HG03469 (cell line): ENCODE measurements around the gene CNTNAP2.

ENCODE experiments used
- ATAC-seq: cut with Tn5 transposase; IDR thresholded peaks from one replicate; pipeline ENCODE4 v1.9.1; 2021; ENCODE audit warnings: mild to moderate bottlenecking, moderate library complexity, moderate number of reproducible peaks; ENCODE audit not compliant: unreplicated experiment

The CNTNAP2 gene

GRCh38 chr7:146116521-146117222 lies at the start of gene CNTNAP2:
CNTNAP2 (plus strand) TSS chr7:146116801; CDS start chr7:146116877, 76 bp downstream.
- no peak for ATAC-seq

DNA sequence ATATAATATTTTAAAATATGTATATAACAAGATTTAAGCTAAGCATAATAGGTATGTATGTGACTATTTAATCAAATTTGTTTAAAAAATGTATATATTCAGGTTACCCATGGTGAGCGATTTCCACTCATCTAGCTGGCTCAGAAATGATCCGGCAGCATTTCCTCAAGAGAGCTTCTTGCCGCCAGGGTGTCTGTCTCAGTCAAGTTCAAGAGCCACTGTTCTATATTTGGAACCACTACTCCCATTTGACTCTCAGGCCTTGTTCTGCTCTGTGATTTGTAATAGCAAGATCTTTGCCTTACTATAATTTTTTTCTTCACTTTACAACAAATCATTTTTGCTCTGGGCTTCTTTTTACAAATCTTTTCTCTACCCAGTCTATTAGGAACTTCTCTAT lies 48.7 kb upstream of the CNTNAP2 start:
- ATAC-seq = no peak

DNA sequence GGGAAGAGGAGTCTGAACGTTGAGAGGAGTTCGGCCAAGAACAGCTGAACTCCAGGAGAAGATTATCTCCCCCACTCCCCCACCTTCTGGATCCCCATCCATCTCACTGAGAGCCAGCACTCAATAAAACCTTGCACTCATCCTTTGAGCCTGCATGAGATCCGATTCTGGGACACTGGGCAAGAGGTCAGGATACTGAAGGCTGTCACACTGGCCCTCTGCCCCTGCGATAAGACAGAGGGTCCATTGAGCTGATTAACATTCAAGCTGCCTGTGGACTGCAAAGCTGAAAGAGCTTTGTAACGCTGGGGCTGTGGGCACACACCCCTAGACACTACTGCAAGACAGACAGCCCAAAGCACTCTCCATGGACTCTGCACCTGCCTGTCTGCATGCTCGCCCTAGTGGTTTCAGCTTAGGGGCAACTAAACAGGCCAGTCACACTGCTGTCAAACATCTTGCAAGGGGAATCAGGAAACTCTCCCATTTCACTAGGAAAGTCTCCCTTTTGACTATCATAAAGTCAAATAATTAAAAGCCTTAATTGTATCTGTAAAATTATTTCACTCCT lies 42.3 kb upstream of the CNTNAP2 start:
- no peak for ATAC-seq

DNA sequence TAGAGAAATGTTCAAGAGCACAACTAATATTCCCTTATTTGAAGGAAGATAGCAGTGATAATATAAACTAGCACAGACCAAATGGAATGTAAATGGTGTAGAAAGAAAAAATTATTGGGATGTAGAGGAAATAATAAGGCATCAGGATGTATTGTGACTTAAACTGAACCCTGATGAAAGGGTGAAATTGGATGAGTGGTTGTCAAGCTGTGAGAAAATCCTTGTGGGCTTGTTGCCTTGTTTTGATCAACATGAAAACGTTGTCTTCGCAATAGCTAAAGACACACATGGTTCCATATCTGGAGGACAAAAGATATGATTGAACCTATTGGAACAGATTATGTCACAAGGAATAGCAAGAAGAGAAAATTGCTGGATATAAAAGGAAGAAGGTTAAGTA lies 40.3 kb upstream of the CNTNAP2 start:
- ATAC-seq = no peak

DNA sequence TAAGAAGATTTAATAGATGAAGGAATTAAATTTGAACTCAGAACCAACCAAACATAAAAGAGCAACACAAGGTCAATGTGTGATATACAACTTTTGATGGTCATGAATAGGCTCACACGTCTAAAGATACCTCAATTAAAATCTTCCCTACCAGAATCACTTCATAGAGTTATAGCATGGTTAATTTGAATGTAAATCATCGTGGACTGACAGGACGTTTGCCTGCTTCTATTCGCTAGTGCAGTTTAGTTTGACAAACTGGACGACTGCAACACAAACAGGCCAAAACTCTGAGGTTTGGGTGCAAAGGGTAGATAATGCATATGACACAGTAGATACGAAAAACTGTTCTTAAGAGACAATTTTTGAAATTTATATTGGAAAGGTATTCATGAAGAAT lies 32.5 kb upstream of the CNTNAP2 start:
- ATAC-seq = no peak

DNA sequence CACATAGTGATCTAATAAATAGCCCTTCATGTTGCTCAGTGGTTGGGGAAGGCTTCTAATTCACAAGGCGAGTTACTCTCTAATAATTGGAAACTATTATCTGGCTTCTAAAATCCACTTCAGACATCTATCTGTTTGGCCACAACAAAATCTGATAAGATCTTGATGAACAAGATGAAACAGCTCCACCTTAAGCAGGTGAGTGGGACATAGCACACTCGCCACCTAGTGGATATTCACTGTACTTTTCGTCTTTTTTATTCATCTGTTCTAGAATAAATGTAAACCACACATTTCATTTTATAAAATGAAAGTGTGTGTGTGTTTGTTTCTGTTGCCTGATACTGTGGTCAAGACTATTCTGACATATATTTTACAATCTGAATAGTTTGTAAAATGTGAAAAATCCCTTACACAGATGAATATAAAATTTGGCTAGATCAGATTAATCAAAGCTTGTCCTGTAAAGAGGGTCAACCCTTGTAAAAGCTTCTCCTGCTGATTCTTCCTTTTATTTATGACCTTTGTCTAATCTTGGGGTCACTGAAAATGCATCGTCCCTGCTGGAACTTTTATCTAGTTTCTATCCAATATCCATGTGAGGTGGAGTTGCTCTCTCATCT lies 26.5 kb upstream of the CNTNAP2 start:
- peak; percentile 79 for ATAC-seq

DNA sequence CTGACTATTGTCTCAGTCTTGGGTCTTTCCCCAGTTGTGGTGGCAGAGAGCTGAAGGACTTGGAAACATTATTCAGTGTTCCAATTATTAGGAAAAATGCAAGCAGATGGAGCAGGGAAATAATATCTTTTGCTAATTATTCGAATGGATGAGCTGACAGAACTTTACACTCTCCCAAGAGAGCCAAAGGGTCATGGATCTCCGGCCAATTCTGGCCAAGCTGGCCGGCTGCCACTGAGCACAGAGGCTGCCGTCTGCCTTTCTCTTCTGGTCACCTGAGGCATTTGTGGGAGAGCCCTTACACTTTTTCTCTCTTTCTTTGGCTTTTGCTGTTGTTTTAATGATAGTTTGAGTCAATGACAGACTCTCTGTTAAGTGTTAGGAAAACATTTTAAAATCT lies 22.2 kb upstream of the CNTNAP2 start:
- ATAC-seq = no peak

GRCh38 chr7:146096994-146097393 lies 19.6 kb upstream of the CNTNAP2 start:
- ATAC-seq = no peak

GRCh38 chr7:146106319-146106718 lies 10.3 kb upstream of the CNTNAP2 start:
- no peak for ATAC-seq

GRCh38 chr7:146112755-146113154 lies 3.8 kb upstream of the CNTNAP2 start:
- ATAC-seq = no peak

GRCh38 chr7:146115548-146115850 lies 1.1 kb upstream of the CNTNAP2 start:
- no peak for ATAC-seq

DNA sequence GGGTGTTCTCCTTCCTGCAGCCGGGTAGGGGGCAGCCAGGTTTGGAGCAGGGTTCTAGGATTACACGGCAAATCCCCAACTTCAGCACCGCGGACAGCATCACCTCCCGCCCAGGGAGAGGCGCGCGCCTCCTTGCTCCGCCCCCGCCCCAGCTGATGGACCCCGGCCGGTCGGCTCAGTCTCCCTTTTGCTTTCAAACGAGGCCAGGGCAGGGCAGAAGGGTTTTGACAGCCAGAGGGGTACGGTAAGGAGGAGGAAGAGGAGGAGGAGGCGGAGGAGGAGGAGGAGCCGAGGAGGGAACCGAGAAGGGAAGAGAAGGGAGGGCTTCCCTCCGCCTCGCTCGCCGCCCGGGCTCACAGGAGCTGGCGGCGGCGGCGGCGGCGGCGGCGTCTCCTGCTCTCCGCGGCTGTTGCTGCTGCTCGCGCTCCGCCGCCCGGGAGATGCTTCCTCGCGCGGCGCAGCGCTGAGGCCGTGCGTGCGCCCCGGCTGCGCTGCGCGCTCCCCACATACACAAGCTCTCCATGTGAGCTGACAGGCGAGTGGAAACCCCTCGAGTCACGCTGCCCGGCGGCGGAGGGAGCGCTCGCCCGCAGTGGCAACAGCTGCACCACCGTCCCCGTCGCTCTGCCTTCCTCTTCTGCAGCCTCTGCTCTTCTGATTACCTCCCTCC lies 615 bp upstream of the CNTNAP2 start:
- no peak for ATAC-seq

DNA sequence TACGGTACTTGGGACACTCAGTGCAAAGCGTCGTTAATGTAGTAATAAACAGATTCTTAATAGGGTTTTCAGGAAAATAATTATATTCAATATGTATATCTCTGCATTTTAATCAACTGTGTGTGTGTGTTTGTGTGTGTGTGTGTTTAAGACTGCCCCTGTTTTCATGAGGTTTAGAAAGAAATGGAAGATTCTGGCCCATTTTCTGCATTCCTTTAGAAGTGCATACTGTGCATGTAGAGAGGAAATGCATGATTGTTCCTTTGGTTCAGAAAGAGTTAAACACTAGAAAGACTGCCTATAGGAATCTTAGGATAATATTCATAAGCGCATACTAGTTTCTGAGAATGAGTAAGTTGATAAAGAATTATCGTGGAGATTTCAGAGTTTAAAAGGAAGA lies 975 bp downstream of the CNTNAP2 start:
- ATAC-seq = no peak

- no peak for ATAC-seq
These were observed 2.4 kb downstream of the CNTNAP2 start for GRCh38 chr7:146119002-146119401.

DNA sequence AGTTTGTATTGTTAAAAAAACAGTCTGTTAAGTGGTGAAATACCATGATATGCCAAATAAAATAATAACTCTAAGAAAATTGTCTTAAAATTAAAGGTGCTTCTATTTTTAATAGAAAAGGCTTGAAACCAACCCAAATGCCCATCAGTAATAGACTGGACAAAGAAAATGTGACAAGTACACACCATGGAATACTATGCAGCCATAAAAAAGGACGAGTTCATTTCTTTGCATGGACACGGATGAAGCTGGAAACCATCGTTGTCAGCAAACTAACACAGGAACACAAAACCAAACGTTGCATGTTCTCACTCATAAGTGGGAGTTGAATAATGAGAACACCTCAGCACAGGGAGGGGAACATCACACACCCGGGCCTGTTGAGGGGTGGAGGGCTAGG lies 7.1 kb downstream of the CNTNAP2 start:
- ATAC-seq = no peak

- ATAC-seq = no peak
These were observed 10.3 kb downstream of the CNTNAP2 start for GRCh38 chr7:146126767-146127509.

DNA sequence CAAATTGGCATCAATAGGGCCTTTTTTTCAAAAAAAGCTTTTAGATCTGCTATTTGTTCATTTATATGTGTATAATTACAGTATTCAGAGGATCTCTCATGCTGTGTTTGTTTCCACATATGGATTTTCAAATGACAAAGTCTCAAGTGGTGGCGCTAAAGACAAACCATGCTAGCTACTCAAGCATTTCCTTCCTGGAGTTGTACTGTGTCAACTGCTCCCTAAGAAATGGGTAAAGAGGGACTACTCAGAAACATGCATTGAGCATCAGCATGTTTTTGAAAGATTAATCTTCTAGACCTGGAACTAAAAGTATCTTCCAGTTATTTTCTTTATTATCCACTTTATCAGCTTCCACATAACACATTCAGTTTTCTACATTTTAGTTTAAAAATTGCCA lies 12.7 kb downstream of the CNTNAP2 start:
- no peak for ATAC-seq

GRCh38 chr7:146129997-146130396 lies 13.4 kb downstream of the CNTNAP2 start:
- ATAC-seq = no peak

DNA sequence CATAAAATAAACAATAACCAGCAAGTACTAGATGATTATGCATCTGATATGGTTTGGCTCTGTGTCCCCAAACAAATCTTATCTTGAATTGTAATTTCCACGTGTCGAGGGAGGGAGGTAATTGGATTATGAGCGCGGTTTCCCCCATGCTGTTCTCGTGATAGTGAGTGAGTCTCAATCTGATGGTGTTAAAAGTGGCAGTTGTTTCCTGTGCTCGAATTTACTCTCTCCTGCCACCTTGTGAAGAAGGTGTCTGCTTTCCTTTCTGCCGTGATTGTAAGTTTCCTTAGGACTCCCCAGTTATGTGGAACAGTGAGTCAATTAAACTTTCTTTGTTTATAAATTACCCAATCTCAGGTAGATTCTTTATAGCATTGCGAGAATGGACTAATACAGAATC lies 15.1 kb downstream of the CNTNAP2 start:
- no peak for ATAC-seq

DNA sequence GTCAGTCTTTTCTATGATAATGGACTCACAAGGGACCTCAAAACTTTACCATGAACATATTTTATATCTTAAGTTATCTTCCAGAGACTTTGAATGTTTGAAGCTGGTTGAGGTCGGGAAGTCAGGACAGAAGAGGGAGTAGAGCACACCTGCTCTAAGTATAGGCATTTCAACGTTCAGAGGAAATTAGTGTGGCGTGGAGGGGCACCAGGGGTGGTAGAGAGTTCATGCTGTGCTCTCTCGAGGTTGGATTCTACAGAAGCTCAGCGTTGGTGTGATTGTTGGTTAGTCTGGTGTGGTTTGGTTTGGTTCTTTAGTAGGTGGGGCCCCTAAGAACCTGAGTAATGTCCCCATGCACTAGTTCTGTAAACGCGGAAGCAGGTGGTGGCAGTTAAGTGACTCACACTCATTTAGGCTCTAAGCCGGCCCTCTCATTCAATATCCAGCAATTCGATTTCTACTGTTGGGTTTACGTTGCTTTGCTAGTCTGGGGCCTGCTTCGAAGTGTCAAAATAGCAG lies 19.8 kb downstream of the CNTNAP2 start:
- ATAC-seq = no peak

- no peak for ATAC-seq
These were observed 22.3 kb downstream of the CNTNAP2 start for GRCh38 chr7:146138926-146139325.
